ENCODE results near the gene GALR1. TPM values are rescaled to one million over a fixed set of nuclear protein-coding genes. Genes with fewer than 3 reads are reported as not detected.

The GALR1 gene
- total RNA-seq, 1 experiment from 2014 or later = not detected

GRCh38 chr18:77314511-77314910 is 64.9 kb downstream of the GALR1 start:
- DNase-seq (ENCODE audit: low spot score) = no peak
- in situ Hi-C loops (cut with HindIII; ENCODE audit: low sequenced_read_pairs) = no loop called here

GRCh38 chr18:77314952-77315351 is 65.3 kb downstream of the GALR1 start:
- in situ Hi-C loops (cut with HindIII; ENCODE audit: low sequenced_read_pairs) = no loop called here

GRCh38 chr18:77316008-77316407 is 66.4 kb downstream of the GALR1 start:
- in situ Hi-C loops (cut with HindIII; ENCODE audit: low sequenced_read_pairs) = no loop called here
- peak; percentile 14 for DNase-seq (ENCODE audit: low spot score)

More at GRCh38 chr18:77314952-77315351, 65.3 kb downstream of the GALR1 start:
- no peak for DNase-seq (ENCODE audit: low spot score)

GRCh38 chr18:77316641-77317040 is 67.0 kb downstream of the GALR1 start:
- in situ Hi-C loops (cut with HindIII; ENCODE audit: low sequenced_read_pairs) = no loop called here
- DNase-seq (ENCODE audit: low spot score) = no peak

GRCh38 chr18:77320971-77321559 is 71.4 kb downstream of the GALR1 start:
- in situ Hi-C loops (cut with HindIII; ENCODE audit: low sequenced_read_pairs) = no loop called here
- DNase-seq (ENCODE audit: low spot score) = no peak

GRCh38 chr18:77321823-77322805 is 72.5 kb downstream of the GALR1 start:
- in situ Hi-C loops (cut with HindIII; ENCODE audit: low sequenced_read_pairs) = no loop called here

GRCh38 chr18:77323640-77324299 is 74.1 kb downstream of the GALR1 start:
- DNase-seq (ENCODE audit: low spot score) = no peak
- in situ Hi-C loops (cut with HindIII; ENCODE audit: low sequenced_read_pairs) = no loop called here

More at GRCh38 chr18:77321823-77322805, 72.5 kb downstream of the GALR1 start:
- no peak for DNase-seq (ENCODE audit: low spot score)

Other genes starting within 250 kb of the GALR1 start
- 1.3 and 3.4 TPM in 2 replicates for gene MBP, start 117.1 kb upstream of the GALR1 start, total RNA-seq (2014; rRNA removed; shearing (Covaris generic))

All from G401 (cell line).